ENCODE results near the gene RAB21. TPM values are rescaled to one million over a fixed set of nuclear protein-coding genes. Genes with fewer than 3 reads are reported as not detected.

The RAB21 gene
- polyA plus RNA-seq, 1 donor from 2014 or later: 16.2 TPM

Other genes with a start within 250 kb of the RAB21 start
- gene ZFC3H1, start 91.0 kb upstream of the RAB21 start, polyA plus RNA-seq: 39.3 TPM
- gene THAP2, start 90.6 kb upstream of the RAB21 start, polyA plus RNA-seq: 11.1 TPM
- gene TMEM19, start 68.8 kb upstream of the RAB21 start, polyA plus RNA-seq: 98.7 TPM
- 28.3 TPM for gene TBC1D15, start 84.9 kb downstream of the RAB21 start, polyA plus RNA-seq
- not detected for gene TPH2, start 184.0 kb downstream of the RAB21 start, polyA plus RNA-seq

All from IgD-negative memory B cell (primary cell).